ENCODE measurements around the gene PDZRN4.

DNA sequence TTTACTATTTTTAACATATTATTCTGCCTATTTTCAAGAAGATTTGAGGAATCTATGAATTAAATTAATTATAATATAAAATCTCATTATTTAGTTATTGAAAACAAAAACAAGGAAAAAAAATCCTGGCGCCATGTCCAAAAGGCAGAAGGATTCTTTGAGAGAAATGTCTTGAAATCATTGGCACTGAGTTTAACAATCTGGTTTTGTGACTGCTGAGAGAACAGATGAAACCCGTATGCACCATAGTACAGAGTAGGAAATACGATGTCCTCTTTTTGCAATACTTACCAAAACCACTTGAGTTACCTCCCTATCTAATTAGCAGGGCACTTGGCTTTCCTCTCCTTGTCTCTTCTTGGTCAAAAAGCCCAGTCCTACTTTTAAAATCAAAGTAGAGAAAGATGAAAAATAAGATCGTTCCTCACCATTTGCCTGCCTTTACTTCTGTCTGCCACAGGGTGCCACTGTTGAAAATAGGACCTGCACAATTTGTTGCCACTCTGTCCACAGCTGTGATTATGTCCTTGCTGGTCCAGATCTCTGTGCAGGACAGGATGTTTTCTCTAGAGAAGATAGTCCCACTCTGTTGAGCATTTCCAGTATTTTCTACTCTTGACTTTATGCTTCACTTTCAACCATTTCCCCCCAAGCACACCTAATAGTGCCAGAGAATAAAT lies 179.7 kb downstream of the PDZRN4 start:
- TF ChIP-seq, protein P1, sequence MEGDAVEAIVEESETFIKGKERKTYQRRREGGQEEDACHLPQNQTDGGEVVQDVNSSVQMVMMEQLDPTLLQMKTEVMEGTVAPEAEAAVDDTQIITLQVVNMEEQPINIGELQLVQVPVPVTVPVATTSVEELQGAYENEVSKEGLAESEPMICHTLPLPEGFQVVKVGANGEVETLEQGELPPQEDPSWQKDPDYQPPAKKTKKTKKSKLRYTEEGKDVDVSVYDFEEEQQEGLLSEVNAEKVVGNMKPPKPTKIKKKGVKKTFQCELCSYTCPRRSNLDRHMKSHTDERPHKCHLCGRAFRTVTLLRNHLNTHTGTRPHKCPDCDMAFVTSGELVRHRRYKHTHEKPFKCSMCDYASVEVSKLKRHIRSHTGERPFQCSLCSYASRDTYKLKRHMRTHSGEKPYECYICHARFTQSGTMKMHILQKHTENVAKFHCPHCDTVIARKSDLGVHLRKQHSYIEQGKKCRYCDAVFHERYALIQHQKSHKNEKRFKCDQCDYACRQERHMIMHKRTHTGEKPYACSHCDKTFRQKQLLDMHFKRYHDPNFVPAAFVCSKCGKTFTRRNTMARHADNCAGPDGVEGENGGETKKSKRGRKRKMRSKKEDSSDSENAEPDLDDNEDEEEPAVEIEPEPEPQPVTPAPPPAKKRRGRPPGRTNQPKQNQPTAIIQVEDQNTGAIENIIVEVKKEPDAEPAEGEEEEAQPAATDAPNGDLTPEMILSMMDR (IDR thresholded peaks at IDR 0.05), result no peak
- no peak for TF ChIP-seq POLR2A (IDR thresholded peaks at IDR 0.05)
